B cell (primary cell): Measurements from ENCODE around the gene CRTAC1. TPM values are rescaled to one million over a fixed set of nuclear protein-coding genes. Genes with fewer than 3 reads are reported as not detected.

Source experiments
- ATAC-seq: fragments of 200-7000 bp; cut with Tn5 transposase; one replicate; pipeline ENCODE4 v1.10.0; 2021; ENCODE audit warnings: low read depth, mild to moderate bottlenecking, moderate number of reproducible peaks, moderate library complexity
- CTCF ChIA-PET: fragments of 350-600 bp; sonication (Branson Sonifier 250); formaldehyde crosslinking; loops from one replicate; lab custom pipeline; 2021; ENCODE audit warnings: antibody characterized with exemption, inconsistent platforms; lab: Charles Lee
- POLR2A ChIA-PET: fragments of 350-600 bp; sonication (Branson Sonifier 250); formaldehyde crosslinking; loops from one replicate; lab custom pipeline; 2021; ENCODE audit warnings: antibody characterized with exemption; lab: Charles Lee
- DNase-seq: peaks from one replicate; pipeline ENCODE4 v3.0.0; 2013
- H2AFZ ChIP-seq: 2 replicates; pipeline ENCODE4 v1.6.1; 2012; ENCODE audit warnings: mild to moderate bottlenecking, low read depth, low read length; ENCODE audit not compliant: insufficient read depth, poor library complexity, severe bottlenecking
- H3K27ac ChIP-seq, 2 donors: 1 replicate in 1 of 2; 2 replicates in 1 of 2; pipeline ENCODE4 v1.5.1; 2012 to 2013; ENCODE audit warnings: low read length in 2 of 2, mild to moderate bottlenecking in 2 of 2, moderate library complexity in 1 of 2
- H3K27me3 ChIP-seq, 4 experiments: fragments of 200-600 bp in 1 of 4; sonication (generic) in 1 of 4; replicated peaks in 1 of 4; 1 replicate in 2 of 4; 2 replicates in 2 of 4; pipeline versions ENCODE4 v1.6.1 to v1.7.0; 2013 to 2016; ENCODE audit warnings: low read length in 3 of 4, mild to moderate bottlenecking in 2 of 4, mixed read lengths in 1 of 4, moderate library complexity in 1 of 4; ENCODE audit not compliant: insufficient read depth in 4 of 4, control insufficient read depth in 3 of 4; ENCODE audit errors: control extremely low read depth in 1 of 4
- H3K36me3 ChIP-seq, 2 experiments: replicated peaks in 1 of 2; 1 replicate in 1 of 2; 2 replicates in 1 of 2; pipeline versions ENCODE4 v1.6.1 to v1.7.1; 2013; ENCODE audit warnings: low read length in 1 of 2; ENCODE audit not compliant: insufficient read depth in 2 of 2, control insufficient read depth in 1 of 2; ENCODE audit errors: control extremely low read depth in 1 of 2, extremely low read depth in 1 of 2
- H3K4me1 ChIP-seq, 2 donors: fragments of 200-600 bp in 1 of 2; sonication (generic) in 1 of 2; 1 replicate in 1 of 2; 2 replicates in 1 of 2; pipeline versions ENCODE4 v1.5.1 to v1.6.1; 2013 to 2017; ENCODE audit warnings: low read length in 2 of 2; ENCODE audit not compliant: control insufficient read depth in 2 of 2, insufficient read depth in 2 of 2
- H3K4me2 ChIP-seq: replicated peaks from 2 replicates; pipeline ENCODE3; 2012; ENCODE audit warnings: mild to moderate bottlenecking, low read depth, low read length; ENCODE audit not compliant: poor library complexity, severe bottlenecking
- H3K4me3 ChIP-seq, 5 experiments: fragments of 200-600 bp in 1 of 5; sonication (generic) in 1 of 5; 1 replicate in 3 of 5; 2 replicates in 2 of 5; pipeline versions ENCODE4 v1.5.1 to v1.7.0; 2011 to 2016; ENCODE audit warnings: low read length in 4 of 5, mild to moderate bottlenecking in 4 of 5, low read depth in 2 of 5, control low read depth in 1 of 5, moderate library complexity in 1 of 5; ENCODE audit not compliant: insufficient read depth in 1 of 5; ENCODE audit errors: control extremely low read depth in 1 of 5, extremely low read depth in 1 of 5
- H3K79me2 ChIP-seq: fragments of 200-600 bp; sonication (generic); one replicate; pipeline ENCODE4 v1.6.0; 2016; ENCODE audit warnings: low read length; ENCODE audit not compliant: control insufficient read depth, insufficient read depth
- H3K9ac ChIP-seq: fragments of 200-600 bp; sonication (generic); 2 replicates; pipeline ENCODE4 v1.6.1; 2017; ENCODE audit warnings: mild to moderate bottlenecking, low read length, moderate library complexity
- H3K9me3 ChIP-seq, 3 donors: one replicate each; pipeline versions ENCODE4 v1.6.1 to v1.7.1; 2013; ENCODE audit warnings: low read length in 2 of 3; ENCODE audit not compliant: control insufficient read depth in 2 of 3, insufficient read depth in 1 of 3; ENCODE audit errors: control extremely low read depth in 1 of 3
- H4K20me1 ChIP-seq: 2 replicates; pipeline ENCODE4 v1.6.0; 2012; ENCODE audit warnings: mild to moderate bottlenecking, low read length; ENCODE audit not compliant: insufficient read depth, control insufficient read depth, poor library complexity, severe bottlenecking
- H3K27ac Mint-ChIP-seq: one replicate; pipeline ENCODE4 v1.8.0; 2021; ENCODE audit warnings: mixed read lengths
- H3K27me3 Mint-ChIP-seq: one replicate; pipeline ENCODE4 v1.8.0; 2021; ENCODE audit warnings: mixed read lengths
- H3K4me1 Mint-ChIP-seq: one replicate; pipeline ENCODE4 v1.8.0; 2021; ENCODE audit warnings: mixed read lengths
- H3K4me3 Mint-ChIP-seq: one replicate; pipeline ENCODE4 v1.8.0; 2021; ENCODE audit warnings: mixed read lengths
- H3K9me3 Mint-ChIP-seq: one replicate; pipeline ENCODE4 v1.8.0; 2022; ENCODE audit warnings: mixed read lengths; ENCODE audit not compliant: insufficient read depth
- EZH2 ChIP-seq: IDR thresholded peaks from 2 replicates; pipeline ENCODE4 v1.6.1; 2012; ENCODE audit warnings: borderline replicate concordance, low read depth, mild to moderate bottlenecking, moderate library complexity, low read length; ENCODE audit not compliant: insufficient read depth, poor library complexity, severe bottlenecking
- WGBS: methylation state at CpG from one replicate; pipeline ENCODE4 v1.1.5; 2013; ENCODE audit warnings: missing lambda C conversion rate; ENCODE audit not compliant: insufficient coverage; 5-methylcytosine and 5-hydroxymethylcytosine counted together
- intact Hi-C: fragments of 100-400 bp; cut with micrococcal nuclease; formaldehyde crosslinking; loops from one replicate; pipeline ENCODE4 v1.10.0; 2022
- polyA plus RNA-seq: library from polyadenylated mRNA; depleted of rRNA; stranded (reverse); fragments of >200 nt; gene quantifications from 2 replicates; pipeline ENCODE4 v1.2.3, GENCODE V29; 2012
- total RNA-seq, 2 donors: library from RNA; stranded (reverse); fragments of 120-200 nt in 1 of 2; gene quantifications; 1 replicate in 1 of 2; 2 replicates in 1 of 2; pipeline versions ENCODE4 v1.2.3 to v1.2.4, GENCODE V29; 2013 to 2022
- TF ChIP-seq, protein P1 (sequence below): fragments of 200-600 bp; IDR thresholded peaks from one replicate; pipeline ENCODE4 v1.8.0; 2022; ENCODE audit warnings: antibody characterized with exemption, mild to moderate bottlenecking

The CRTAC1 gene
- total and polyA plus RNA-seq, 2 donors (not counting 1 experiment from before 2014, with no cell fraction given): not detected

DNA sequence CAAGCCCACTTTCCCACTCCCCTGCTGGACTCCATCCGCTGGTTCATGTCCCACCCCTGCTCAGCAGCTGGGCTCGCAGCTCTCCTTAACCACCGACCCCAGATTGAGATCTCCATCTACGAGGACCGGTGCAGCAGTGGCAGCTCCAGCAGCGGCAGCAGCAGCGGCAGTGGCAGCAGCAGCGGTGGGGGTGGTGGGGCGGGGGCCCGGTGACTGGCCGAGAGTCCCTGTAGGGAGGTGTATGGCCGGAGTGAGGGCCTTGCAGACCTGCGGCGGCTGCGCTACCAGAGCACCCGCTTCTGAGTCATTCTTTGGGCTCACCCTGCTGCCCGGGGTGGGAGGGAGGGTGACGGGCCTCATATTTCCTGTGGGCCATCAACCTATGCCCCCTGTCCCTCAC is 164.9 kb downstream of the CRTAC1 start:
- Histone ChIP-seq H3K27me3 (peaks cover 0 to 4% (median 3%) of the 10 kb centered on the region in 4 experiments), H3K9ac (no peak overlapping the region), H3K79me2 (no peaks in the 10 kb centered on the region), H3K27ac (no peak overlapping the region), H3K36me3 (no peaks in the 10 kb centered on the region), H3K4me2 (no peak overlapping the region), H4K20me1 (no peaks in the 10 kb centered on the region), H3K9me3 (no peaks in the 10 kb centered on the region), H3K4me1 (peaks cover 3 to 7% of the 10 kb centered on the region in 2 donors), H3K4me3 (no peak overlapping the region), H2AFZ (no peak overlapping the region)
- Mint-ChIP-seq H3K4me3 (no peak overlapping the region), H3K9me3 (no peaks in the 10 kb centered on the region), H3K4me1 (peaks cover 3% of the 10 kb centered on the region), H3K27ac (no peak overlapping the region), H3K27me3 (peaks cover 33% of the 10 kb centered on the region)
- 92% methylated on average over 7 of the region's 18 CpGs for WGBS
- POLR2A ChIA-PET: no interaction called here
- no peak for TF ChIP-seq EZH2
- TF ChIP-seq, protein P1, sequence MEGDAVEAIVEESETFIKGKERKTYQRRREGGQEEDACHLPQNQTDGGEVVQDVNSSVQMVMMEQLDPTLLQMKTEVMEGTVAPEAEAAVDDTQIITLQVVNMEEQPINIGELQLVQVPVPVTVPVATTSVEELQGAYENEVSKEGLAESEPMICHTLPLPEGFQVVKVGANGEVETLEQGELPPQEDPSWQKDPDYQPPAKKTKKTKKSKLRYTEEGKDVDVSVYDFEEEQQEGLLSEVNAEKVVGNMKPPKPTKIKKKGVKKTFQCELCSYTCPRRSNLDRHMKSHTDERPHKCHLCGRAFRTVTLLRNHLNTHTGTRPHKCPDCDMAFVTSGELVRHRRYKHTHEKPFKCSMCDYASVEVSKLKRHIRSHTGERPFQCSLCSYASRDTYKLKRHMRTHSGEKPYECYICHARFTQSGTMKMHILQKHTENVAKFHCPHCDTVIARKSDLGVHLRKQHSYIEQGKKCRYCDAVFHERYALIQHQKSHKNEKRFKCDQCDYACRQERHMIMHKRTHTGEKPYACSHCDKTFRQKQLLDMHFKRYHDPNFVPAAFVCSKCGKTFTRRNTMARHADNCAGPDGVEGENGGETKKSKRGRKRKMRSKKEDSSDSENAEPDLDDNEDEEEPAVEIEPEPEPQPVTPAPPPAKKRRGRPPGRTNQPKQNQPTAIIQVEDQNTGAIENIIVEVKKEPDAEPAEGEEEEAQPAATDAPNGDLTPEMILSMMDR: no peak
- no peak for DNase-seq
- intact Hi-C loops: no loop called here
- CTCF ChIA-PET: no interaction called here
- ATAC-seq: no peak

DNA sequence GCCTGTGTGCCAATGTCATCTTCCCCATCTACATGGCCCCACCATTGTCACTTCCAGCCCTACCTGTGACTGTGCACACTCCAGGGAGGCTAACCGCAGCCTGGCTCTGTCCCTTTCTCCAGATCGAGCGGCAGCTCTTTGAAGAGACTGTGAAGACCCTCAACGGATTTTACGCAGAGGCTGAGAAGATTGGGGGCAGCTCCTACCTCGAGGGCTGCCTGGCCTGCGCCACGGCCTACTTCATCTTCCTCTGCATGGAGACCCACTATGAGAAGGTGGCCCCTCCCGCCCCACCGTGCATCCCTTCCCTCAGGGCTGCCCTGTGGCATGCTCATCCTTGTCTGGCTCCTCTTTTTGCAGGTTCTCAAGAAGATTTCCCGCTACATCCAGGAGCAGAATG is 166.6 kb downstream of the CRTAC1 start:
- H3K4me3 Mint-ChIP-seq: no peak overlapping the region
- Histone ChIP-seq H3K4me1 (no peaks in the 10 kb centered on the region), H2AFZ (no peak overlapping the region), H3K36me3 (no peaks in the 10 kb centered on the region), H3K9me3 (no peaks in the 10 kb centered on the region), H3K27ac (no peak overlapping the region), H4K20me1 (no peaks in the 10 kb centered on the region), H3K79me2 (no peaks in the 10 kb centered on the region), H3K4me2 (no peak overlapping the region), H3K9ac (no peak overlapping the region), H3K4me3 (no peak overlapping the region), H3K27me3 (no peaks in the 10 kb centered on the region)
- no peak overlapping the region for H3K27ac Mint-ChIP-seq
- intact Hi-C loops: no loop called here
- DNase-seq: no peak
- no peak for ATAC-seq
- H3K27me3 Mint-ChIP-seq: peaks cover 38% of the 10 kb centered on the region
- H3K4me1 Mint-ChIP-seq: no peaks in the 10 kb centered on the region
- TF ChIP-seq, protein P1: no peak
- TF ChIP-seq EZH2: no peak
- WGBS: 94% methylated on average over 10 of the region's 11 CpGs
- POLR2A ChIA-PET: no interaction called here
- CTCF ChIA-PET: no interaction called here
- H3K9me3 Mint-ChIP-seq: no peaks in the 10 kb centered on the region
